K562 (cell line): Measurements from ENCODE around the gene PATJ. TPM values are rescaled to one million over a fixed set of nuclear protein-coding genes. Genes with fewer than 3 reads are reported as not detected.

Source experiments
- BHLHE40 ChIP-seq: IDR thresholded peaks from 2 replicates; pipeline ENCODE4 v1.6.1; 2011; ENCODE audit warnings: low read length, improper control_type of control experiment
- ID3 ChIP-seq, 2 experiments: fragments of 250-450 bp in 1 of 2; fragments of 450-650 bp in 1 of 2; sonication (Bioruptor Pico) in 1 of 2; IDR thresholded peaks; 2 replicates each; pipeline versions ENCODE4 v1.6.1 to v1.8.0; 2016 to 2021; ENCODE audit warnings: mild to moderate bottlenecking in 2 of 2, moderate library complexity in 2 of 2, missing compliant biosample characterization in 1 of 2, missing genetic modification characterization in 1 of 2
- NCOA6 ChIP-seq: fragments of 450-650 bp; IDR thresholded peaks from 2 replicates; pipeline ENCODE4 v1.6.1; 2017; ENCODE audit warnings: mild to moderate bottlenecking
- NR3C1 ChIP-seq: sonication (generic); formaldehyde crosslinking; IDR thresholded peaks from 2 replicates; pipeline ENCODE4 v1.8.1; 2022; ENCODE audit warnings: missing genetic modification reagents
- SIN3B ChIP-seq: fragments of 450-650 bp; IDR thresholded peaks from 2 replicates; pipeline ENCODE4 v1.6.1; 2017; ENCODE audit warnings: low read depth, mild to moderate bottlenecking, moderate library complexity
- SRSF7 ChIP-seq: fragments of 200-400 bp; formaldehyde crosslinking; optimal IDR thresholded peaks from 2 replicates; pipeline ENCODE3; 2017; ENCODE audit warnings: mild to moderate bottlenecking, low read depth, low read length
- ZNF316 ChIP-seq: fragments of 450-650 bp; IDR thresholded peaks from 2 replicates; pipeline ENCODE4 v1.6.1; 2016
- ZNF324 ChIP-seq: fragments of 250-450 bp; sonication (Bioruptor Pico); IDR thresholded peaks from 2 replicates; pipeline ENCODE4 v1.4.0; 2020; ENCODE audit warnings: mild to moderate bottlenecking
- ZNF518B ChIP-seq: fragments of 250-450 bp; sonication (Bioruptor Pico); IDR thresholded peaks from 2 replicates; pipeline ENCODE4 v1.5.0; 2021; ENCODE audit warnings: mild to moderate bottlenecking, moderate library complexity
- ZNF57 ChIP-seq: fragments of 450-650 bp; formaldehyde crosslinking; IDR thresholded peaks from 2 replicates; pipeline ENCODE4 v1.4.0; 2020; ENCODE audit warnings: mild to moderate bottlenecking, moderate library complexity
- polyA plus RNA-seq, 8 experiments: library from polyadenylated mRNA; depleted of rRNA in 4 of 8; stranded (reverse) in 5 of 8; unstranded in 3 of 8; fragments of >200 nt; fragmentation: Nextera tagmentation in 2 of 8; fragmentation: Illumina TruSeq in 1 of 8; extraction: Ambion mirVana in 2 of 8; extraction: Trizol in 1 of 8; gene quantifications; 2 replicates each; pipeline versions ENCODE4 v1.2.1 to v1.2.3, GENCODE V29; 2011 to 2014; ENCODE audit warnings: inconsistent platforms in 1 of 8, missing spikeins in 1 of 8
- total RNA-seq, 7 experiments: library from RNA; depleted of rRNA in 6 of 7; stranded (reverse); fragments of >200 nt in 6 of 7; fragmentation: Illumina TruSeq in 2 of 7; extraction: Trizol in 2 of 7; gene quantifications; 2 replicates each; pipeline versions ENCODE4 v1.2.1 to v1.2.3, GENCODE V29; 2011 to 2021; ENCODE audit warnings: low replicate concordance in 1 of 7
- TF ChIP-seq, protein P1 (sequence below): fragments of 250-450 bp; sonication (Bioruptor Pico); IDR thresholded peaks from 2 replicates; pipeline ENCODE4 v1.5.0; 2020; ENCODE audit warnings: mild to moderate bottlenecking

The PATJ gene
- total and polyA plus RNA-seq, 9 of the 15 experiments (the other 6 are each of a cell fraction or from before 2014, with no cell fraction given): 0.22 TPM; not detected in 8

GRCh38 chr1:62209931-62210595, 467.8 kb downstream of the PATJ start (continued):
- TF ChIP-seq ZNF518B (CRISPR knock-in tag) (no peak), ID3 (CRISPR knock-in tag; IDR thresholded peaks at IDR 0.05) (no peak), ID3 (tag; IDR thresholded peaks at IDR 0.05) (no peak), ZNF324 (CRISPR knock-in tag) (no peak), SIN3B (no peak), NCOA6 (no peak), BHLHE40 (no peak), NR3C1 (no peak), ZNF316 (no peak), ZNF57 (CRISPR knock-in tag) (no peak), SRSF7 (no peak)
- TF ChIP-seq, protein P1, sequence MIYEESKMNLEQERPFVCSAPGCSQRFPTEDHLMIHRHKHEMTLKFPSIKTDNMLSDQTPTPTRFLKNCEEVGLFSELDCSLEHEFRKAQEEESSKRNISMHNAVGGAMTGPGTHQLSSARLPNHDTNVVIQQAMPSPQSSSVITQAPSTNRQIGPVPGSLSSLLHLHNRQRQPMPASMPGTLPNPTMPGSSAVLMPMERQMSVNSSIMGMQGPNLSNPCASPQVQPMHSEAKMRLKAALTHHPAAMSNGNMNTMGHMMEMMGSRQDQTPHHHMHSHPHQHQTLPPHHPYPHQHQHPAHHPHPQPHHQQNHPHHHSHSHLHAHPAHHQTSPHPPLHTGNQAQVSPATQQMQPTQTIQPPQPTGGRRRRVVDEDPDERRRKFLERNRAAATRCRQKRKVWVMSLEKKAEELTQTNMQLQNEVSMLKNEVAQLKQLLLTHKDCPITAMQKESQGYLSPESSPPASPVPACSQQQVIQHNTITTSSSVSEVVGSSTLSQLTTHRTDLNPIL: no peak
- TF ChIP-seq, all 486 proteins: peak for 0
